ENCODE measurements around the gene ADORA1.

DNA sequence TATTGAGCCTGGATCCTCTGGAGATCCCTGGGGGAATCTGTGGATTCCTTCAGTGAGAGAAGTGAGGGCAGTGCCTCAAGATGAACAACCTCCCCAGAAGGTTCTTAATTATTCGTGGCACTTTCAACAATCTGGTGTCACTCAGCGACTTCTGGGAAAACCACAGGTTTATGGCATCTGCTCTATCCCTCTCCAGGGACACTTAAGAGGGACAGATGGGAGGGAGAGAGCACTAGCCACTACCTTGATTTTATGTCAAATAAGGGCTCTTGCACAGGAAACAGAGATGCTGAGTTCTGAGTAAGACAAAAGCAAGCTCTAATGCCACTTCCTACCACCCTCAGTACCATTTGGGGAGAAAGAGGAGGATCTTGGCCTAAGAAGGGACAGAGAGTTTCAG lies 80.2 kb downstream of the ADORA1 start:
- no peak for TF ChIP-seq EZH2 (IDR thresholded peaks at IDR 0.05; ENCODE audit: low read length)
- TF ChIP-seq, protein P1, sequence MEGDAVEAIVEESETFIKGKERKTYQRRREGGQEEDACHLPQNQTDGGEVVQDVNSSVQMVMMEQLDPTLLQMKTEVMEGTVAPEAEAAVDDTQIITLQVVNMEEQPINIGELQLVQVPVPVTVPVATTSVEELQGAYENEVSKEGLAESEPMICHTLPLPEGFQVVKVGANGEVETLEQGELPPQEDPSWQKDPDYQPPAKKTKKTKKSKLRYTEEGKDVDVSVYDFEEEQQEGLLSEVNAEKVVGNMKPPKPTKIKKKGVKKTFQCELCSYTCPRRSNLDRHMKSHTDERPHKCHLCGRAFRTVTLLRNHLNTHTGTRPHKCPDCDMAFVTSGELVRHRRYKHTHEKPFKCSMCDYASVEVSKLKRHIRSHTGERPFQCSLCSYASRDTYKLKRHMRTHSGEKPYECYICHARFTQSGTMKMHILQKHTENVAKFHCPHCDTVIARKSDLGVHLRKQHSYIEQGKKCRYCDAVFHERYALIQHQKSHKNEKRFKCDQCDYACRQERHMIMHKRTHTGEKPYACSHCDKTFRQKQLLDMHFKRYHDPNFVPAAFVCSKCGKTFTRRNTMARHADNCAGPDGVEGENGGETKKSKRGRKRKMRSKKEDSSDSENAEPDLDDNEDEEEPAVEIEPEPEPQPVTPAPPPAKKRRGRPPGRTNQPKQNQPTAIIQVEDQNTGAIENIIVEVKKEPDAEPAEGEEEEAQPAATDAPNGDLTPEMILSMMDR (optimal IDR thresholded peaks at IDR 0.05 in 1 of 3, IDR thresholded peaks at IDR 0.05 in 1 of 3, conservative IDR thresholded peaks at IDR 0.05 in 1 of 3; ENCODE audit: extremely low read depth in 1 of 3, insufficient read depth in 2 of 3, low read length in 3 of 3) = no peak
